Hindlimb muscle (tissue), 1 donor: ENCODE data around the gene PRKG1. TPM values are rescaled to one million over a fixed set of nuclear protein-coding genes. Genes with fewer than 3 reads are reported as not detected.
"Not testable (repeated sequence)": the region's sequence is repeated elsewhere in the genome, so short reads cannot be mapped to it uniquely, and the experiment has no call there.

Source experiments
- DNase-seq: peaks from one replicate; pipeline ENCODE4 v3.0.0-alpha.2; 2013
- polyA plus RNA-seq: library from polyadenylated mRNA; unstranded; fragments of 120-200 nt; gene quantifications from one replicate; pipeline ENCODE4 v1.2.1, GENCODE V29; 2013; ENCODE audit not compliant: insufficient read length

The PRKG1 gene
- polyA plus RNA-seq, 1 donor = 35.5 TPM

DNA sequence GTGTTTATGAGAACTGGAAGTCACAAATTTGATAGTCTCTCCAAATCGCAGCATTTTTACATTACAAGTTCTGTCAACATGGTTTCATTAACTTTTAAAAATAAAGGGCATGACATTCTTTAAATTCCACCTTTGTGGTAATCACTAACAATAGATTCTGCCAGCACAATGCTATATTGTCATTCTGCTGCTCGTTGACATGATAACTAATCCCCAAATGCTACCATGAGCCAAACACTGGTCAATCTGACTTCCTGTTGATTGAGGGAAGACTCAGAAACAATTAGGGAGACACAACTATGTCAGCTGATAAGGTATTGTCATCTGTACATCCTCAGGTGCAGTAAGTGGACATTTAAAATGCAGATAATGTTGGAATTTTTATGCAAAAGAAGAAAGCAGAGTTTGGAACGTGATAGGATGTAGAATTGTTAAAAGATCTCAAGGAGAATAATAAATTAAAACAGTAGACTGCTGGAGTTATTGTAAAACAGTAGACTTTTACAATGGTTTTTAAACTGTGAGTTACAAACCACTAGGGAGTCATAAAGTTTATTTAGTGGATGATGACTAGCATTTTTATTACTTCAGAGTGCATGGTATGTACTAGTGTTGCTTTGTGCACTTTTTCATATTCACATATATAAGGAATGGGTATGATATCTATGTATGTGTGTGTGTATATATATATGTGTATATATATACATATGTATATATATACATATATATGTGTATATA lies 1113.4 kb downstream of the PRKG1 start:
- no peak for DNase-seq

DNA sequence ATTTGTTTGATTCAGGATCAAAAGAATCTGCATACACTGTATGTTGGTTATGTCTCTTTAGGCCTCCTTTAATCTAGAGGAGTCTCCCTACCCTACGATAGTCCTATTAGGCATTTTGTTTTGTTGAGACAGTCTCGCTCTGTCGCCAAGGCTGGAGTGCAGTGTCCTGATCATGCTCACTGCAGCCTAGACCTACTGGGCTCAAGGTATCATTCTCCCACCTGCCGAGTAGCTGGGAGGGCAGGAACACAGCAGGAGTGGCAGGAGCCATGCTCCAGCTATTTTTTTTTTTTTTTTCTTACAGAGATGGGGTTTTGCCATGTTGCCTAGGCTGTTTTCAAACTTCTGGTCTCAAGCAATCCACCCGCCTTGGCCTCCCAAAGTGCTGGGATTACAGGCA lies 1116.8 kb downstream of the PRKG1 start:
- DNase-seq = no peak

DNA sequence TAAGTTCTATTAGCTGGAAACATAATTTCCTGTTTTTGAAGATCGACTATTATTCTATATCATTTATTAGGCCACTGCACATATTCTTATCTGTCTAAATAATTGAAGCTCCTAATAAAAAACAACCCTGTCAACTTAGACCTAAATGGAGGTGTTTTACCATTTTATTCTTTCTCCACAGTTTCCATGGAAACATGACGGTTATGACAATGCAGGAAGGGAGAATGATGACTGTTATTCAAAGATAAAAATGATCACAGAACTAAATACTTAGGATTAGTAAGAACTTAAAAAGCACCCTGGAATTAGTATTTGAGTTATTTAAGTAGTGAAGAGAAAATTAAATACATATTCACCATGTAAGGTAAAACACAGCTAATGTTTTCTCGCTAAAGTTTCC lies 1119.9 kb downstream of the PRKG1 start:
- no peak for DNase-seq

DNA sequence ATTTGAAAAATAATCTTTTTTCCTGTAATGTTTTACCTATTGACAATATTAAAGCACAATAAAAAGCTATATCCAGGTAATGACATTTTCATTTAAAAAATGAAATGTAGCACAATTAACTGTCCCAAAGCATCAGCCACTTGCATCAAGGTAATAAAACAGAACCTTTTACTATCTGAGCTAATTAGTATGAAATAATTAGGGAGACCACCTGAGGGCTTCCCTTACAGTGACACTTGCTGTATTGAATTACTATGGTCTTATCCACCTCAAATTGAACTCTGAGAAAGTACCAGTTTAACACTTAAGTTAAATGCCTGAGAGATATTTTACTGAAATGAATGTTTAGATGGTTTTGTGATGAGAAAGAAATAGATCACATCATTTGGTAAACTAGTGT lies 1120.4 kb downstream of the PRKG1 start:
- no peak for DNase-seq

DNA sequence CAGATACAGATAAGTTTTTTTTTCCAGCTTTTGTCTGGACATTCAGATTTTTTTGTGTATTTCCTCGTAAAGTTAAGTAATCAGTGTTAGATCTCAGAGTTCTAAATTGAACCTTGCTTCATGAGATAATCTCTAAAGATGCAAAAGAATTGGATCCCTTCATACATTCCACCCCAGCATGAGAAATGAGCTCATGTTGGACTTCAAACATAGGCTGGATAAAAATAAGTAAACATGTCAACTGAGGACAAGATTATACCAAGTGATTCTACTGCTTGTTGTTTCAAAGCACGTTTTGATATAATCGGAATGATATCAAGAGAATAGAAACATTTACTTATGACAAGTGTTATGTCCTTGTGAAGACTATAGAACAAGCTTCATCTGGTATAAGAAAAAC lies 1122.8 kb downstream of the PRKG1 start:
- no peak for DNase-seq

DNA sequence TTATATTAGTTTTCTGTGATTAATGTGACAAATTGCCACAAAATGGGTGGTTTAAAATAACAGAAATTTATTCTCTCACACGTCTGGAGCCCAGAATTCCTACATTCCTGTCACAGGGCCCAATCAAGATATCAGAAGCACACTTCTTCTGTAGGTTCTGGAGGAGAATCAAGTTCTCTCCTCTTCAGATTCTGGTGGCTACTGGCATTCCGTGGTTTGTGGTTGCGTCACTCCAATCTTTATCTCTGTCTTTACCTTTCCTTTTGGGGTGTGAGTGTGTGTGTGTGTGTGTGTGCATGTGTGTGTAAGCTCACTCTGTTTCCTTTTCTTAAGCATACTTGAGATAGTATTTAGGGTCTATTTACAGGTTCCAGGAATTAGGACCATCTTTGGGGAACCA lies 1124.3 kb downstream of the PRKG1 start:
- DNase-seq = no peak

DNA sequence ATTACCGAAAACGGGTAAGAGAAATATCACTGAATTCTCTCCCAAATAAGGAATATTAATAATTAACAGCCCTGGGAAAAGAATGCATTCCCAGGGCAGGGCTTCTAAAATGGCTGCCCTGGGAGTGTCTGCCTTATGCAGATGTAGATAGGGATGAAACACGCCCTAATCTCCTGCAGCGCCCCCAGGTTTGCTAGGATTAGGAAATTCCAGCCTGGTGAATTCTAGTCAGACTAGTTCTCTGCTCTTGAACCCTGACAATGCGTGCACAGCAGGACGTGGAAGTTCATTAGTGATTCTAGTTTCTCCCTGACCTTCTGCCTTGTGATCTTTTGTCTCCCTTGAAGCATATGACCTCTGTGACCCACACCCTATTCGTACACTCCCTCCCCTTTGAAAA lies 1130.6 kb downstream of the PRKG1 start:
- not testable (repeated sequence) for DNase-seq

DNA sequence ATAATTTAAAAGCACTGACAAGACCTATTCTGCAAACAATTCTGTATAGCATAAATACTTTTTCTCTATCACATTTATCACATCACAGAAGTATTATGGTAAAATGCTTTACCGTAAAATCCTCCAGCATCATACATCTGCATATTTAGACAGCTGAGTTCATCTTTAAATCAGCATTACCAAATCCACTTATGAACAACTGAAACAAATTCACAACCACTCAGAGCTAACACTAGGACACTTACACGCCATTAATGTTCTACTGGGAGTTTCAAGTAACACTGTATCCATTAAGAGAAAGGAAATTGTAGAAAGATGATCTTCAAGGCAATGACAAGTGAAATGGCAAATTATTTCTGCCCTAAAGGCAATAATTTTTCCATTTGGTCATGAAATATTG lies 1134.1 kb downstream of the PRKG1 start:
- no peak for DNase-seq

DNA sequence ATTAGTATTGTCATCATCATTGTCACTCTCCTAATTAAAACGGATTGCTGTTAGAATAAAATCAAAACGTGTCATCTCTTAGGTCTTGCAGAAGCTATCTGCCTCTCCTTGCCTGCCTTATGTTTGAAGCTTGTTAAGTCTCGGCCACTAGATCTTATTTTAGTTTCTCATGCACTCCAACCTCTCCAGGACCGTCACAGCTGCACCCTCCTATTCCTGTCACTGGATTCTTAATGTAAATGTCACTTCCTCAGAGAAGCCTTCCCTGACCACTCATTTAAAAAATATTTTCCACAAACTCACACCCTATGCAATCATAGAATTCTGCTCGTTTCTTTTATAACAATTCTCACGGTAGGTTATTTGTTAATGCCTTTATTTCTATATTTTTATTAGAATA lies 1135.9 kb downstream of the PRKG1 start:
- DNase-seq = no peak

DNA sequence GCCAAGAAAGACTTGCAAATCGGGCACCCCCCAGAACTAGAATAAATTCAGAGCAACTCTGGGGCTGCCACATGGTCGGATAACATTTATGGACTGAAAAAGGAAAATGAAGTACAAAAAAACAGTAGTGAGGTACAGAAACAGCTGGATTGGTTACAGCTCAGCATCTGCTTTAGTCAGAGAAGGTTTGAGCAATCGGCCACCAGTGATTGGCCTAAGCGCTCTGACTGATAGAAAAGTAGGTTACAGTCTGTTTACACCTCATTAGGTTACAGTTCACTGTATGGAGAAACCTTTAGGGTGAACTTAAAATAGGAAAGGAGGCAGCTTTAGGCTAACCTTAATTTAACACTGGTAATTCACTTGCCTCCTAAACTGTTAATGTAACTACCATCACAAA lies 1137.8 kb downstream of the PRKG1 start:
- no peak for DNase-seq

DNA sequence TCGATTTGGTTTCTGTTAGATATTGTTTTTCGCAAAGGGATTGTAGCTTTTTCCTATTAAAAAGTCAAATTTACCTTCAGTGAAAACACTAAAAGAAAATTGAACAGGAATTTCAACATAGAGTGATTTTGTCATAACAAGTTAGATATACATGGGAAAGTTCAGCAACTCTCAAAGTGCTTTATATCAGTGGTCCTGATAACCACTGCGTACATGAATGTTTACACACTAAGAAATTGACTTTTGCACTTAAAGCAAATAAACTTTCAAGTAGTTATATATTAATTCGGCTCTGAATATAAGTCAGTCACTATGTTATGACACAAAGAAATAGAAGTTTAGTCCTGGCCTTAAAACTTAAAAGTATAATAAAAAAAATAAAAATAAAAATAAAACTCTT lies 1138.5 kb downstream of the PRKG1 start:
- no peak for DNase-seq

DNA sequence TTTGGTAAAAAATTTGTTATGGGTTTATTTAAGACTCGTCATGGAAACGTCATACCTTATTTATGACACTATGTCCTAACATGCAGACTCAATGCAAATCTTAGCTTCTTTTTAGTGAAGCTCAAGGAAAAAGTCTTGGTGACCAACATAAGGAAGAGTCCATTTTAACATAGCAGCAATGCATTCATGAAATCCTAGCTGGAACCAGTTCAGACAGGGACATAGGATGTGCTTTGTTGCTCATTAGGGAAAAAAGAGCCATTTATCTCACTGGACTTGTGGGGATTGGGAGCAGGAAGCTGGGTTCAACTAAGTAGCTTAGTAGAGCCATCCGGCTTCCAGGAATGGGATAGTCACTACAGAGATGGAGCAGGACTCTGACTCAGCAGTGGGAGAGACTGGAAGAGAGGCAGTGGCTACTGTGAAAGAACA lies 1139.0 kb downstream of the PRKG1 start:
- no peak for DNase-seq

DNA sequence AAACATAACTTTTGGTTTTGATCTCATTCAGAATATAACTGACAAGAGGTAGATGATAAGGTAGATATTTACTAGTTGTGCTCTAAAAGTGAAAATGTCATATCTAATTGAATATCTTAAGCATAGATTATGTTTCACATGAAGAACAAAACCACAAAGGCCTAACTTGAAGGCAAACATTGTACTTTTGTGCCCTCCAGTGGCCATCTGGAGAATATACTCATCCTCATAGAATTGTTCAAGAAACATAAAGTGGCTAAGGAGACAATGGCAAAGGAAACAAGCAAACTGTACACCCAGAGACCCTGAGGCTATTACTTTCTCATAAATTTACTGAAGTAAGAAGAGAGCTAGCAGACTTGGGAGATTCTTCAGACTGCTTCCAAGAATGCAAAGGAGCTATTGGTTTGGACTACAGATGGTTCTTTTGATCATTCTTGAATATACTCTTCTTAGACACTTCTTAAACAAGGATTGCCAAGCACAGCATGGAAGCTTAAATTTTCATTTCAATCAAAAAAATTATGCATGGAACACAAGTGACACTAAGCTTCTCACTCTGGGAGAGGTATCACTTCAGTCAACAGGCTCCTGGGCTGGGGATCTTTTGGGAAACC lies 1141.6 kb downstream of the PRKG1 start:
- DNase-seq = peak; percentile 74

DNA sequence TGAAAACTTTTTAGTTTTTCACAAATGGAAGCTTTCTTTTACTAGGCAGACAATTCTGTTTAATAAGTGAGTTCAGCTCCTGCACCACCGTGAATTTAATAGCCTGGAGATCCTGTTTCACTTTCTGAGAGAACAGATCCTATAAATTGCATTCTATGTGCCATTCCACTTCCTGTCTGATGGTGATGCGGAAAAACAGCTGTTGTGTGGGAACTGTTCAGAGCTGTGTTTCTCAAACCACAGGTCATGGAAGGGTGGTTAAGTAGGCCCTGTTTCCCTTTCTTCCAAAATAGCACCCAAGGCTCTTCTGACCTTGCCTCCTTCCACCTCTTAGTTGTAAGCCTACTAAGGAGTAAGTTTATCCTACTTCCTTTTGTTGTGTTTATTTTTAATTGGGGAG lies 1142.6 kb downstream of the PRKG1 start:
- peak; percentile 47 for DNase-seq

DNA sequence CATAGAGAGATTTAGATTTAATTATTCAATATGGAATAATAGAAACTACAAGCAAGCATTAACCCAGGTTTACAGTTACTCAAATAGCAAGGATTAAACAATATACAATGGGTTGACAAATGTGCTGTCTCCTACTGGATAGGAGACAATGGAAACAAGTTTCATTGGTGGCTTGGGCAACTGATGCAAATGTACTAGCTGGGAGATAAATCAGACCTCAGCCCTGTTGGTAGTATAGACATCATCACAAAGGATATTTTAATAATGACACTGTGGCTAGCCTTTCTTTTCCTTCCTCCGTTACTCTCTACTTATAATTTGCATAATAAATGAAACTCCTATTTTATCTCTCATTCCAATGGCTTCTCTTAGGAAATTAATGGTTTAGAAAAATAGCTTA lies 1143.2 kb downstream of the PRKG1 start:
- no peak for DNase-seq

DNA sequence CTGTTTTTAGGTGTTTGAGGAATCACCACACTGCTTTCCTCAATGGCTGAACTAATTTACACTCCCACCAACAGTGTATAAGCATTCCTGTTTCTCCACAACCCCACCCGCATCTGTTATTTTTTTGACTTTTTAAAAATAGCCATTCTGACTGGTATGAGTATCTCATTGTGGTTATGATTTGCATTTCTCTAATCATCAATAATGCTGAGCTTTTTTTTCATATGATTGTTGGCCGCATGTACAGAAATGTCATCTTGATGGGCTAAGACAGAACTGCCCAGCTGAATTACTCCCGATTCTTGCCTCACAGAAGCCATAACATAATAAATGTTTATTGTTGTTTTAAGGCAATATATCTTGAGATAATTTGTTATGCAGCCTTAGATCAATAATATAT lies 1146.7 kb downstream of the PRKG1 start:
- DNase-seq = no peak

DNA sequence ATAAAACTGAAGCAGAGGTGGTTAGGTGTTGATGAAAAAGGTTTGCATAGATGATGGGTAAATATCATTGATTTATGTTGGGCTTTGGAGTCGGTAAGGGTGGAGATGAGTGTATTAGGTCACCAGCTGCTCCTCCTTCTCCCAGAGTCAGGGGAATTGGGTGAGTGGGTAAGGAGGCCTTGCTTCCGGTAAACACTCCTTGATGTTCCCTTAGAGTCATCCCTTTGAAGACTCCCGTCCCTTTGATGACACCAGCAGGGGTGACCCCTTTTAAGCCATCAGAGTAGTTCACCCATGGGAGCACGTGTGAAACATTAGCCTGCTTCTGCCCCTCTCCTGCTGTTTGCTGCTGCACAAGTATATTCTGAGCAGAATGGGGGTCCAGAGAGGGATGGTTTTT lies 1147.6 kb downstream of the PRKG1 start:
- no peak for DNase-seq

DNA sequence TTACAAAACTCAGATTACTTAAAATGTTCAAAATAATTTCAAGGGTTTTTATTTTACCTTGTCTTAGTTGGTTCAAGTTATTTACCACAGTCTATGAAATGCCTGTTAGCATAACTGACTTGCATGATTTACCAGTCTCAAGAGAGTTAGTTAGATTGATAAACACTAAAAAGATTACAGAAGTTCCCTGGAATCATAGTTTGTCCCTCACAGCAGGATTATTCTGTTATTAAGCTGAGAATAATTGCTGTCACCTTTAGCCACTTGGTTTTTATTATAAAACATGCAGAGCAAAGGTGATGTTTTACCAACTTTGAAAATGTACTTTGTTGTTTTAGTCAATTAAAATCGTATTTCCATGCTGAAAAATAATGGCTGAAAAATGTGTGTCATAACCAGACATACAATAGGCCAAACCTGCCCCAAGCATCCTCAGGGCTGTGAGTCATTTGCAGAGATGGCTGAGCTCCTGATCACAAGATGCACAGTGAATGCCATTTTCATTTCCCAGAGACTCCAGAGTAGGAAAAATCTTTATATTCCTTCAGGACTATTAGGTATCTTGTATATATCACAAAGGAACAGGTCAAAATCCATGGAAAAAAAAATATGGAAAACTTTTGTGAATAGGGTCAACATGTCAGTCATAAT lies 1152.0 kb downstream of the PRKG1 start:
- no peak for DNase-seq

DNA sequence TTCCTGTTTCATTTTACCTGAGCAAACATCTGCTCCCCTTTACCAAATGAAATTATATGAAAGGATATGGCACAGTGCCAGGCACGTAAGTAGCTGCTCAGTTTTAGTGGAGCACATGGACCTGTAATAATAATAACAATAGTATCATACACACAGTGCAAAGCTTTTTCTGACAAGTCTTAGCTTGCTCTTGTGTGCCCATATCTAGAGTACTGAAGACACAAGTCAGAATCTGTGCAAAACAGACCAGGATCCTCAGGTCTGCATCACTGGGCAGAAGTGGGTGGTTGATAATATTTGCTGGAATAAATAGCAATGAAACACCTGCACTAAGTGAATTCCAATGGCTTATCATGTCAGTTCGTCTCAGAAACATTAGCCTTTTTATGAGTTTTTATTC lies 1154.3 kb downstream of the PRKG1 start:
- no peak for DNase-seq

DNA sequence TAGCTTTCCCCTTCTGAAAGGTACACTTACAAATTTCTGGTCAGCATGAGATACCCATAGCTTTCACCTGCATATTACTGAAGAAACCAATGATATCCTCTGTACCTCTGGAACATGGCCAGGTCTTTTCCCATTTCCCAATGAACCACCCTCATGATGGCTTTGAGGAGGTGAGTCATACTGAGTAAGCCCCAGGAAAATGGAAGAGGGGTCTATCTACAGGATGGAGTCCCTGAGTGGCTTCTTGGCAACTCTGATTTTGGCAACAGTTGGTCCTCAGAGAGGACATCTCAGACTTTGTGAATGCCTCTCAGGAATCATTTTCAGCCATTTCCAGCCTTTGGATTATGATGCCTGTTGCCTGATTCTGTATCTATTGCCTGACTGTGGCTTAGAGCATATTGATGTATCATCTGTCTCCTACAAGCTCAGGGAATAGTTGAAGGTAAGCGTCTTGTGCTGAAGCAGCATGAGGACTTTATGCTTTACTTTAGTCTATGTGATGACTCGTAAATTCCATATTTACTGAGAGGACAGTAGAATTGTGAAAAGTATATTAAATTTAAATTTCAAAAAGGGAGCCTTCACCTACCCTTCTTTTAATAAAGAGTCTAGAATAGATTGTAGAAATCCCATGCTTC lies 1155.1 kb downstream of the PRKG1 start:
- DNase-seq = no peak

DNA sequence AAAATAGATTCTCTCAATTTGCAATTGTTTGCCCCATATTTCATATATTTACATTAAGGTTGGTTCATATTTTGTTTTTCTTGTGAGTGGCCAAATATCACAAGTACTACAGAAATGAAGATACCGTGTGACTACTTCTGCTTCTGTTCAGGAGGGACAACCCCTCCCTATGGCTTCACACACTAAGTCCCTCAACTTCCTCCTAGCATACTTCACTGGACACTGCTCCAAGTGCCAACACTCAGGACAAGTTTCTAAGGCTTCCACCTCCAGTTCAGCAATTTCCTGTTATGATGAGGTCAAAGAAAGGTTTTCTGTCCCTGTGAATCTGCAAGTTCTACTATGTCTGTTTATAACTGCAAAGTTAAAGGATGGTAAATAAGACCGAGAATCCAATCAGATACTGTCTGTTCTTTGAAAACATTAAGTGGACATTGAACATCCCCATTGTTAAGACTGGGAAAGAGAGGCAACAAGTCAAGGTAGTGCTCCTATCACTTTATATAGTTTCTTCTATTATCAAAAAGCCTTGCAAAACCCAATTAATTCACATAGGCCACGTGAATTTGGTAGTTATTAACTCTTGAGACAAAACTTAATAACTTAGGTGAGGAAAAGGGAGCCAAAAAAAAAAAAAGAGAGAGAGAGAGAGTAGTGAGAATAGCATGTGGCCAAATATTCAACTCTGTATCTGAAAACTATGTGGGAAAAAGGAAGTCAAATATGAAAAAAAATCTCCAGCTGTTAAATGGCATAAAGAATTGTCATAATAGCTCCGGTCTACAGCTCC lies 1158.5 kb downstream of the PRKG1 start:
- DNase-seq = no peak

DNA sequence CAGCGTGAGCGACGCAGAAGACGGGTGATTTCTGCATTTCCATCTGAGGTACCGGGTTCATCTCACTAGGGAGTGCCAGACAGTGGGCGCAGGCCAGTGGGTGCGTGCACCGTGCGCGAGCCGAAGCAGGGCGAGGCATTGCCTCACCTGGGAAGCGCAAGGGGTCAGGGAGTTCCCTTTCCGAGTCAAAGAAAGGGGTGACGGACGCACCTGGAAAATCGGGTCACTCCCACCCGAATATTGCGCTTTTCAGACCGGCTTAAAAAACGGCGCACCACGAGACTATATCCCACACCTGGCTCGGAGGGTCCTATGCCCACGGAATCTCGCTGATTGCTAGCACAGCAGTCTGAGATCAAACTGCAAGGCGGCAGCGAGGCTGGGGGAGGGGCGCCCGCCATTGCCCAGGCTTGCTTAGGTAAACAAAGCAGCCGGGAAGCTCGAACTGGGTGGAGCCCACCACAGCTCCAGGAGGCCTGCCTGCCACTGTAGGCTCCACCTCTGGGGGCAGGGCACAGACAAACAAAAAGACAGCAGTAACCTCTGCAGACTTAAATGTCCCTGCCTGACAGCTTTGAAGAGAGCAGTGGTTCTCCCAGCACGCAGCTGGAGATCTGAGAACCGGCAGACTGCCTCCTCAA lies 1159.2 kb downstream of the PRKG1 start:
- DNase-seq = not testable (repeated sequence)
